Measurements from ENCODE around the gene PKNOX2.

Gene PKNOX2

DNA sequence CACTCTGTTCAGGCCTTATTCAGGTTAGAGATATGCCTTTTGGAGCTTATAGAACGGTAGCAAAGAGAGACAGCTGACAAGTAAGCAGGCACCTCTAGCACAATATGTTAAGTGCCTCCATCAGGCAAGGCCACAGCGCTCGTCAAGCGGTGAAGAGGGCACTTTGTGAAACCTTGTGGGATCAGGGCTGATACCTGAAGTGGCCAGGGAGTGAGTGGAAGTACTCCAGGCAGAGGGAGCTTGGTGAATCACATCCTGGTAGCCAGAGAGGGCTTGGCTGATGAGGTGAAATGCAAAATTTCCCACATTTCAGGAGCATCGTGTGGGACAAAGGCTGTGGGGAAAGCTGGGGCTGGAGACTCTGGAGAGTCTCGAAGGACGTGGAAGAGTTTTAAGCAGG lies 87.4 kb downstream of the PKNOX2 start:
- H3K27ac ChIP-seq, result no peak overlapping the region
- no peak overlapping the region for H3K4me3 ChIP-seq (ENCODE audit: low read depth in 1 of 2, low read length in 1 of 2)
- no peaks in the 10 kb centered on the region for H3K36me3 ChIP-seq
- TF ChIP-seq, protein P1, sequence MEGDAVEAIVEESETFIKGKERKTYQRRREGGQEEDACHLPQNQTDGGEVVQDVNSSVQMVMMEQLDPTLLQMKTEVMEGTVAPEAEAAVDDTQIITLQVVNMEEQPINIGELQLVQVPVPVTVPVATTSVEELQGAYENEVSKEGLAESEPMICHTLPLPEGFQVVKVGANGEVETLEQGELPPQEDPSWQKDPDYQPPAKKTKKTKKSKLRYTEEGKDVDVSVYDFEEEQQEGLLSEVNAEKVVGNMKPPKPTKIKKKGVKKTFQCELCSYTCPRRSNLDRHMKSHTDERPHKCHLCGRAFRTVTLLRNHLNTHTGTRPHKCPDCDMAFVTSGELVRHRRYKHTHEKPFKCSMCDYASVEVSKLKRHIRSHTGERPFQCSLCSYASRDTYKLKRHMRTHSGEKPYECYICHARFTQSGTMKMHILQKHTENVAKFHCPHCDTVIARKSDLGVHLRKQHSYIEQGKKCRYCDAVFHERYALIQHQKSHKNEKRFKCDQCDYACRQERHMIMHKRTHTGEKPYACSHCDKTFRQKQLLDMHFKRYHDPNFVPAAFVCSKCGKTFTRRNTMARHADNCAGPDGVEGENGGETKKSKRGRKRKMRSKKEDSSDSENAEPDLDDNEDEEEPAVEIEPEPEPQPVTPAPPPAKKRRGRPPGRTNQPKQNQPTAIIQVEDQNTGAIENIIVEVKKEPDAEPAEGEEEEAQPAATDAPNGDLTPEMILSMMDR (IDR thresholded peaks at IDR 0.05), result no peak
- no peaks in the 10 kb centered on the region for H3K27me3 ChIP-seq
- no peaks in the 10 kb centered on the region for H3K4me1 ChIP-seq (ENCODE audit: control insufficient read depth in 1 of 2, insufficient read depth in 1 of 2, low read depth in 1 of 2, low read length in 1 of 2)
- H3K9me3 ChIP-seq, result no peaks in the 10 kb centered on the region

GRCh38 chr11:125253289-125253688 lies 88.7 kb downstream of the PKNOX2 start:
- Histone ChIP-seq H3K4me1 (ENCODE audit: control insufficient read depth in 1 of 2, insufficient read depth in 1 of 2, low read depth in 1 of 2, low read length in 1 of 2) (no peaks in the 10 kb centered on the region), H3K36me3 (no peaks in the 10 kb centered on the region), H3K9me3 (no peaks in the 10 kb centered on the region), H3K4me3 (ENCODE audit: low read depth in 1 of 2, low read length in 1 of 2) (no peak overlapping the region), H3K27ac (no peak overlapping the region), H3K27me3 (peaks cover 4% of the 10 kb centered on the region)
- TF ChIP-seq, protein P1 (IDR thresholded peaks at IDR 0.05), result no peak

DNA sequence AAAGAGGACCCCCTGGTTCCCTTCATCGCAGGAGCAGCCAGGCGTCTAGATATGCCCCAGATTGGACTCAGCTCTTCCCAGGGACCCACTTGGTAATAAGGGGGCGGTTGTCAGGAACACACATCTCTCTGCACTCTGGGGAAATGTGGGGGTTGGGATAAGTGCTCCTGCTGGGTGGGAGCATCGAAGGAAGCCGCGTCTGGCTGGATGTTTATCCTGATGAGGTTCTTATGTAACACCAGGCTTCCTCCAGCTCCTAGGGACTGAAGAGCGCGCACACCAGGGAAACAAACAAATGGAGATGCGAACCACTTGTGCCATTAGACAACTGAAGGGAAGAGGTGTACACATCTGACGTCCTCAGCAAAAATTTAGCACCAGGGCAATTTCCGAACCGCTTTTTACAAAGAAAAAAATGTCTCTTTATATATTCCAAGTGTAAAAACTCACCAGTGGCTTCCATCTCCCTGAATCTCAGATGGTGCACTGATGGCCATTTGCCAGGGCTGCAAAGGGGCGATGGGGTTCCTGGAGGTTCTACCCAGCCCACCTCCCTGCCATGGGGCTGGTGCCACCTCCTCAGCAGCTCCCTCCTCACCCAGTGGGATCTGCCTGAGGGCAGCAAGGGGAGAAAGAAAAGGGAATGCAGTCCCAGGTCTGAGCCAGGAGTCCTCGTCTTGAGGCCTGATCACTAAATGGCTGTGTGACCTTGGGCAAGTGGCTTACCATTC lies 89.4 kb downstream of the PKNOX2 start:
- H3K27me3 ChIP-seq, result peaks cover 4% of the 10 kb centered on the region
- no peak overlapping the region for H3K4me3 ChIP-seq (ENCODE audit: low read depth in 1 of 2, low read length in 1 of 2)
- TF ChIP-seq, protein P1 (IDR thresholded peaks at IDR 0.05), result no peak
- no peaks in the 10 kb centered on the region for H3K4me1 ChIP-seq (ENCODE audit: control insufficient read depth in 1 of 2, insufficient read depth in 1 of 2, low read depth in 1 of 2, low read length in 1 of 2)
- H3K36me3 ChIP-seq, result no peaks in the 10 kb centered on the region
- H3K9me3 ChIP-seq, result no peaks in the 10 kb centered on the region
- H3K27ac ChIP-seq, result no peak overlapping the region

DNA sequence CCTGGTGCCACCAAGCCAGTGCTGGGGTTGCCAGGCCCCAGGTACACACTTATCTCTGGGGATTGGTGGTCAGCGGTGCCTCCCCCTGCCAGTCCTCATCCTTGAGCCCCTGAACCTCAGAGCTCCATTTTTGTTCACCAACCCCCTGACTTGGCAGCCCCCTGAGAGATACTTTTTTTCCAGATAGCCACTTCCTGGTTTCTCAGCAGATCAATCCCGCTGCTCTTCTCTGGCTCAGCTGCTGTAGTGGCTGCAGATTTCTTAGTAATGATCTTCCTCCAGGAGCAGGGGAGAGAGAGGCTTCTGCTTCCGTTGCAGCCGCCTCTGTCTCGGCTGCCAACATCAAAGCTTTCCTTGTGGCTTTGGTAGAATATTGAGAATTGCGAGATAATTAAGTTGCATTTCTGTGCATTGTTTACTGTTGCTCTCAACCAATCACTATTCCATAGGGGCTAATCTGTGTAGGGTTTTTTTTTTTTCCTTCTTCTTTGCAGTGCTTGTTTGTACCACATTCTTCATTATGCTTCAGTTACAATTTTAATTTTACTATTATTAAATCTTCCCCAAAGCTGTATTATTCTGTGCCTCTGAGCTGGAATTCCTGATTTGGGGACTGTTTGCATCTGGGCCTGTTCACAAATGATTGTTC lies 92.1 kb downstream of the PKNOX2 start:
- H3K27ac ChIP-seq, result no peak overlapping the region
- TF ChIP-seq, protein P1 (IDR thresholded peaks at IDR 0.05), result no peak
- H3K36me3 ChIP-seq, result no peaks in the 10 kb centered on the region
- H3K27me3 ChIP-seq, result peaks cover 12% of the 10 kb centered on the region
- no peaks in the 10 kb centered on the region for H3K9me3 ChIP-seq
- H3K4me1 ChIP-seq (ENCODE audit: control insufficient read depth in 1 of 2, insufficient read depth in 1 of 2, low read depth in 1 of 2, low read length in 1 of 2), result no peaks in the 10 kb centered on the region
- no peak overlapping the region for H3K4me3 ChIP-seq (ENCODE audit: low read depth in 1 of 2, low read length in 1 of 2)

GRCh38 chr11:125257190-125257579 lies 92.6 kb downstream of the PKNOX2 start:
- Histone ChIP-seq H3K4me1 (ENCODE audit: control insufficient read depth in 1 of 2, insufficient read depth in 1 of 2, low read depth in 1 of 2, low read length in 1 of 2) (no peaks in the 10 kb centered on the region), H3K27me3 (peaks cover 17% of the 10 kb centered on the region), H3K36me3 (no peaks in the 10 kb centered on the region), H3K4me3 (ENCODE audit: low read depth in 1 of 2, low read length in 1 of 2) (no peak overlapping the region), H3K27ac (no peak overlapping the region), H3K9me3 (no peaks in the 10 kb centered on the region)
- TF ChIP-seq, protein P1 (IDR thresholded peaks at IDR 0.05), result no peak
